ENCODE results near the gene RPIA. TPM values are rescaled to one million over a fixed set of nuclear protein-coding genes. Genes with fewer than 3 reads are reported as not detected.
"Not testable (repeated sequence)": the region's sequence is repeated elsewhere in the genome, so short reads cannot be mapped to it uniquely, and the experiment has no call there.

RPIA gene
- total RNA-seq: 13.2 and 15.2 TPM in 2 replicates

DNA sequence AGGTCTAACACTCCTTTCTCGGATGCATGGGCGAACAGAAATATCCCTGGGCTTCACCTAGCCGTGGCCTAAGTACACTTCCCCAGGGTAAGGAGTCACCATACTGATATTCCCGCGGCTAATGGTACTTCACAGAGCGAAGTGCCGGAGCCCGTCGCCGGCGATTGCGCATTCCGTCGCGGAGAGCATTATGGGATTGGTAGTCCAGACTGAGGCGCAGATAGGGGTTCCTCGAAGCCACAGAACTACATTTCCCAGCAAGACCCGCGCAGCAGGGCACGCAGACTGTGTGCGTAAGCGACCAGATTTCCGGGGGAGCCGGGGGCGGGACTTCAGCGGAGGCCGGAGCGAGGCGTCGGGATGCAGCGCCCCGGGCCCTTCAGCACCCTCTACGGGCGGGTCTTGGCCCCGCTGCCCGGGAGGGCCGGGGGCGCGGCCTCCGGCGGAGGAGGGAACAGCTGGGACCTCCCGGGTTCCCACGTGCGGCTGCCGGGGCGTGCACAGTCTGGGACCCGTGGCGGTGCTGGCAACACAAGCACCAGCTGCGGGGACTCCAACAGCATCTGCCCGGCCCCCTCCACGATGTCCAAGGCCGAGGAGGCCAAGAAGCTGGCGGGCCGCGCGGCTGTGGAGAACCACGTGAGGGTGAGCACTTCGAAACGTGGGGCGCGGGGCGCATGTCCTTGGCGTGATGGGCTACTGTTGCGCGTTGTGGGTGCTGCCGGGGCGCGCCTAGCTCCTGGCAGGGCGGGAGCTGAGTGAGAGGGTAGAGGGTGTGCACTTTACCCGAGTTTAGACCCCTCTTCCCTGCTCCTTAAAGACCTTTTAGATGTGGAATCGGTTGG is at the start of gene RPIA:
RPIA (plus strand) TSS at position 335 of the 845 bp plus-strand sequence; CDS start at position 361, 26 bp downstream.
- peak; percentile 91 for DNase-seq (ENCODE audit: extremely low read depth, low read depth, low spot score)

DNA sequence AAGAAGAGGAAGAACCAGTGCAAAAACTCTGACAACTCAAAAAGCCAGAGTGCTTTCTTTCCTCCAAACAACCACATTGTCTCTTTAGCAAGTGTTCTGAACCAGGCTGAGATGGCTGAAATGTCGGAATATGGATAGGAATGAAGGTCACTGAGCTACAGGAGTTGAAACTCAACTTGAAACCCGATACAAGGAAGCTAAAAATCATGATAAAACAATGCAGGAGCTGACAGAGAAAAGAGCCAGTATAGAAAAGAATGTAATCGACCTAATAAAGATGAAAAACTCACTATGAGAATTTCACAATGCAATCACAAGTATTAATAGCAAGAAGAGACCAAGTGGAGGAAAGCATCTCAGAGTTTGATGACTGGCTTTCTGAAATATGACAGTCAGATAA is 49.2 kb upstream of the RPIA start:
- no peak for DNase-seq (ENCODE audit: extremely low read depth, low read depth, low spot score)

DNA sequence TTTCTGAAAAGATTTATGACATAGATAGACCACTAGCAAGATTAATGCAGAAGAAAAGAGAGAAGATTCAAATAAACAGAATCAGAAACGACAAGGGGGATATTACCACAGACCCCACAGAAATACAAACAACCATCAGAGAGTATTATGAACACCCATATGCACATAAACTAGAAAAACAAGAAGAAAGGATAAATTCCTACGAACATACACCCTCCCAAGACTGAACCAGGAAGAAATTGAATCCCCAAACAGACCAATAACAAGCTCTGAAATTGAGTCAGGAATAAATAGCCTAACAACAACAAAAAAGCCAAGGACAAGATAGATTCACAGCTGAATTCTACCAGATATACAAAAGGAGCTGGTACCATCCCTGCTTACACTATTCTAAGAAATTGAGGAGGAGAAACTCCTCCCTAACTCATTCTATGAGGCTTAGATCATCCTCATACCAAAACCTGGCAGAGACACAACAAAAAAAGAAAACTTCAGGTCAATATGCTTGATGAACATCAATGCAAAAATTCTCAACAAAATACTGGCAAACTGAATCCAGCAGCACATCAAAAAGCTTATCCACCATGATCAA is 46.1 kb upstream of the RPIA start:
- not testable (repeated sequence) for DNase-seq (ENCODE audit: extremely low read depth, low read depth, low spot score)

DNA sequence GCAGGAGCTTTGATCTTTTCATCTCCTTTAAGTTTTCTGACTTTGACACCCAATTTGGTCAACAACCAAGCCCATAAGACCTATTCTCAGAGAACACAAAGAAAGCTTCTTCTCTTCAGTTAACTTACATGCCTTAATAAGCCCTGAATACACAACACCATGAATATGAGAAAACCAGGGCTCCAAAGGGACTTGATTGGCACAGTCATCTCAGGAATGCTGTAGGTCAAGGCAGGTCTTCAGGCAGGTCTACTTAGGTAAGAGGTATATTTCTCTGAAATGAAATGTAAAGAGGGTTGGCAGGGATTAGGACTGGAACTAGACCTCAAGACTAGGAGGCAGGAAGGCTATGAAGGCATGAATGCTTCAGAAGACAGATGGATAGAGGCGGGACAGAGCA is 39.8 kb upstream of the RPIA start:
- no peak for DNase-seq (ENCODE audit: extremely low read depth, low read depth, low spot score)

DNA sequence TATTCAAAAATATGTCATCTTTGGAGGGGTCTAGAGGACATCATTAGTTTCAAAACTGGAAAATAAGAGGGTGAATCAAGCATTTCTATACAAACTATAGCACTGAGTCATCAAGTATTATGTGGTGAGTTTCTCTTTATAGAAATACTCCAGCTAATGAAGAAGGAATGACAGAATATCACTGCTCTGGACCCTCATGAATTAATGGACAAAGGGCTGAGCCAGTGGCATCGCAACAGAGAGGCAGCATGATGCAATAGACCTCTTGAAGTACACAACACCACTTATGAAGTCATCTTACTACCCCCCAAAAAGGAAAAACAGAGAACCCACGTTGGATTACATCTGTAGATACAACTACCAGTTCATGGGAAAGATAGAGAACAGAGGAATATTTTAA is 36.8 kb upstream of the RPIA start:
- no peak for DNase-seq (ENCODE audit: extremely low read depth, low read depth, low spot score)

DNA sequence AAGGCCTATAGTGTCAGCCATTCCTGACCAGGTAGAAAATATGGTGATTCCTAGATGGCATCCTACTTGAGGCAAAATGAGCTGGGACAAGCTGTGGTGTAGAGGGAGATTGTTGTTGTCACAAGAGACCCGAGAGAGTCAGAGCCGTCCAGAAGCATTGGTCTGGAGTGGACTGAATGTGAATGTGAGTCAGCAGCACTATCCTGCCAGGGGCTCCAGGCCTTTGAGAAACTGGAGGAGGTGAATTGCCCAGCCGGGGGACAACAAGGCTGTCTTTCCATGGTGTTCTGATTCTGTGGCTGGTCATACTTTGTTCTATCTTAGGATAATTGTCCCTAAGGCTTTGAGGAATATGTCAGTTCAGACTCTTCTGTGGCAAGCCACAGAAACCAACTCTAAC is 34.8 kb upstream of the RPIA start:
- DNase-seq (ENCODE audit: extremely low read depth, low read depth, low spot score): no peak

DNA sequence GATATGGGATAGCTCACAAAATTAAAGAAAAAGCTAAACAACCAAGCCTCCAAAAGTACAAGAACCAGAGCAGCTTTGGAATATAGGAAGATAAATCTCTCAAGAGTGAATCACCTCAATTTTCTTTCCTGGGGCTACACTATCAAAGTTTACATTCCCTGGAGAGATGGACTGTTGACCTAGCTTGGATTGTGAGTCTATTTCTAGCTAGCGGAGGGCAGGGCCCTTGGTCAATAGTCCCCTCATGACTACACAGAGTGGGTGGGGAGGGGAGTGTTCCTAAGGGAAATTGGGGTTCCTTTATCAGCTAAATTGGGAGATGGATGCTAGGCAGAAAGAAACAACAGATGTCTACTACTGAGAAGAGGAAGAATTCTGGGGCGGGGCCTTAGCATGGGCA is 34.3 kb upstream of the RPIA start:
- no peak for DNase-seq (ENCODE audit: extremely low read depth, low read depth, low spot score)

DNA sequence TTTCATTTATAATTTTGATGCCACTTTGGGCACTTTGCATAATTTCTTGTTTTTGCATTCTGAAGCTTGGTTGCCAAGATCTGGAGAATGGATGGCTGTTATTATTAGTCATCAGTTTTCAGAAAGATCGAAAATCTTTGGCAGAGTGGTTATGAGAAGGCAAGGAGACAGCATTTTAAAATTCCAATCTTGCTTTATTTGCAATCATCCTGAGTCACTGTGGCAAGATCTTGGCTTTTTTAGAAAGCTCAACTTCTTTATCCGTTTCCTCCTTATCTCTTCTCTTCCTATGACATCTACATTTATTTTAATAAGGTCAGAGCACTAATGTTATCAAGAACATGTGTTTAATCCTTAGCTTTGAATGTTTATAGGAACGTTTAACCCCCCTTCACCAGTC is 33.1 kb upstream of the RPIA start:
- no peak for DNase-seq (ENCODE audit: extremely low read depth, low read depth, low spot score)

DNA sequence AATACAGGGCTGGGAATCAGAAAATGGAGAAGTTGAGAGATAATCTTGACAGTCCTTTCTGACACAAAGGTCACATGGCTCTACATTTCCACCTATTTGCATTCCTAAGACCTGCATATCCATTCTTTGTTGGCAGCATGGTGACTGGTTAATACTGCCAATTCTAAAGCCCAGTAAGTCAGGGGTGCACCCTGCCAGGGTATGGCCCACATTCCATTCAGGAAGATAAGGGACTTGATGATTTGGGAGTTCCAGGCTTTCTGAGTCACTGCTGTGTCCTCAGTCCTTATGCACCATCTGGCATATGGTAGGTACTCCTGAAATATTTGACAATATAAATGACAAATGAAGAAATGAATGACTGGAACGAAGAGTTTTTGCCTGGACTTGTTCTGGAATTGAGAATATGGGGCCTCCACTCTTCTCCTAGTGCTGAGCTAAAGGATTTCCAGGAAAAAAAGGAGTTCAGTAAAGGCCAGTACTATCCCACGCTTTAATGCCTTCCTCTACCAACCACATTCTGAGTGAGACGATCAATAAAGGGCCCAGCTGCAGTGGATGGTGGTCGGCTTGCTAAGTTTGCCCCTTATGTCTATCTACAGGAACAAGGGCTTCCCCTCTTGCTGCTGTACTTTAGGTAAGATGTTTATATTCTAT is 32.5 kb upstream of the RPIA start:
- DNase-seq (ENCODE audit: extremely low read depth, low read depth, low spot score): no peak

DNA sequence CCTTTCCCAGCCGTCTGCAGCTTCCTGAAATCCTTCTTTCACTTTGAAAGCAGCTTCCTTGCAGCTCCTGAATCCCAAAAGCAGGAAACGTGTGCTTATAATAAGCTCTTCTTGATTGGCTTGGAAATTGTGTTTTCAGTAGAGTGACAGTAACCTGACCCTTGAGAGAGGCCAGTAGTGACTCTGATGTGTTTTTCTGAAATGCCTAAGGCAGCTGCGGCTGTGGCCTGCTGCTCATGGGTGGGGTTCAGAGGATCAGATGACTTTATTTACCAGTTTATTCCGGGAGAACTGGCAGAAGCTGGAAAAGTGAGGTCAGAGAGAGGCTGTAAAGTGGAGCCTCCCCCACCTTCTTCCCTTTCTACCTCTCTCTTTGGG is 31.9 kb upstream of the RPIA start:
- peak; percentile 39 for DNase-seq (ENCODE audit: extremely low read depth, low read depth, low spot score)

DNA sequence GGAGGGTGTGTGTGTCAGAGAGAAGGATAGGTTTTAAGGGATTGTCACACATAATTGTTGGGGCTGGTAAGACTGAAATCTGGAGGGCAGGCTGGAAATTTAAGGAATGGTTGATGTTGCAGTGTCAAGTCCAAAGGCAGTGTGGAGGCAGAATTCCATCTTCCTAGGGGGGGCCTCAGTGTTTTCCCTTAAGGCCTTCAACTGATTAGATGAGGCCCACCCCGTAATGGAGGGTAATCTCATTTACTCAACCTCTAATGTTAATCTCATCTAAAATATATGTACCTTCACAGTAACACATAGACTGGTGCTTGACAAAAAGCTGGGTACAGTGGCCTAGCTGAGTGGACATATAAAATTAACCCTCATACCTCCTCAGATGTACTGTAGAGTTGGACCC is 30.9 kb upstream of the RPIA start:
- no peak for DNase-seq (ENCODE audit: extremely low read depth, low read depth, low spot score)

DNA sequence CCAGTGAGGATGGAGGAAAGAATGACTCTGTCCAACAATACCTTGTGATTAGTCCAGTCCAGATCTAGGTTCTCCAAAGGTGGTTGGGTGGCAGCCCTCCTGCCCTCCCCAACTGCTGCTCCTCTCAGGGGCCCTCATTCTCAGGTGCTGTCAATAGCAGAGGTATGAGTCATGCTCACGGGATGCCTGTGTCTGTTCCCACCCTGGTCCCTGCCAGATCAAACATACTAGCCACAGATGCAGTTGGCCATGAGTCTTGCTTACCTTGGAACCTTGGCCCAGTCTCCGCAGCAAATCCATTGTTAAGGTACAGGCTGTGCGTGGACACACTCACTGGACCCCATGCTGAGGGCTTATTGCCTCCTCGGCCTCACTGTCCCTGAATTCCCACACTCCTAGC is 24.9 kb upstream of the RPIA start:
- no peak for DNase-seq (ENCODE audit: extremely low read depth, low read depth, low spot score)

DNA sequence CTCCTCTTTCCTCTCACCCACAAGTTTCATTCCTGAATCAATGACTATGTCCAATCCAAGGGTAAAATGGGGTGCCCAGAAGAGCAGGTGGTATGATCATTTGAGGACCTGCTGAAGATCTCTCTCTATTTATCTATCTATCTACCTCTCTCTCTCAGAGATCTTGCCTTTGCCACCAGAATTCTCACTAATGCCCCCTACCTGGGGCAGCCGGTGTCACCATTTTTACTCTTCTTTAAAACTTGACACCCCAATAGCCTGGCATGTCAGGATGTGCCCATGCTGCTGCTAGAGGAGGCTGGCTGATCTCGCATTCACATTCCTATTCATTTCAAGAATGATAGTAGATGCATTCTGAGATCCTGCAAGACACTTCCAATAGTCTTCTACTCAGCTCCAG is 24.3 kb upstream of the RPIA start:
- no peak for DNase-seq (ENCODE audit: extremely low read depth, low read depth, low spot score)

DNA sequence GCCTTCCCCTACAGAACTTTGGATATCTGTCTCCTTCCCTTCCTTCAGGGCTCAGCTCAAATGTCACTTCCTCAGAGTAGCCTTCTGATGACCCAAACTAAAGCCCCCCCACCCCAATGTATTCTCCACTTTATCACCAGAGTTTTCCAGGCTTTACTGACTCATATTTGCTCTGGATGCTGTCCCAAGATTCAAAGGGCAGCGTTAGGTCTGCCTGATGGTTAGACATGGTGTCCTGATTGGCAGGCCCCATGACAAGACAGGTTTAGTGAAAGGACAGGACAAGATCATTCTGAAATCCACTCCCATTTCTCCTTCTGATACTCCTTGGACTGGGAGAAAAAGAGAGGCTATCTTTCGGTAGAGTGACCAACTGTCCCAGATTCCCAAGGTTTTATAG is 22.6 kb upstream of the RPIA start:
- DNase-seq (ENCODE audit: extremely low read depth, low read depth, low spot score): no peak

DNA sequence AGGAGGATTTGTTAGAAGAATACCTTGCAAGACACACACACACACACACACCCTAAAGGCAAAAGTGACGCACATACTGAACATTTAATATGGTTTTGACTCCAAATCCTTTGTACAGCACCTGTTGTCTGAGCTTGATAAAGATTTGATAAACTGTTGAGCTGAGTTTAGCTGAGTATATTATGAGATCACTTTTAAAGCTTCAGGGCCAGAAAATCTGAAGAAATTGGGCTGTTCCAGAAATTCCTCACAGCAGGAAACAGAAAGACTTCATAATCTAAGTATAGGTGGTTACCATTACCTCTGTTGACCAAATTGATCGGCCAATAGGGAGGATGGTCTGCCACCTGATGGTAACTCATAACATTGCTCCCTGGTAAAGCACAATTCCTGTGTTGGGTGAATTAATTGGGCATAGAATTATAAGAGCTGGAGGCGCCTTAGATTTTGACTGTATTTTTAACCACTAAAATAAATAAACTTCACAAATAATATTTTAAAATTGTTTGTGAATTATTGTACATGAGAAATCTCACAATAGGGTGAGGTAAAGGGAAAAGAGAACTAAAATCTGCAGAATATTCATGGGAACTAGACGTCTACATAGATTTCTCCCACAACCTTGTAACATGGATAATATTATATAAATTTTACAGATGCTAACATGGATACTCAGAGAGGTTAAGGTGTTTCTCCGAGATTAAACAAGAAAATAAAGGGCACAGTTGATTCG is 21.8 kb upstream of the RPIA start:
- DNase-seq (ENCODE audit: extremely low read depth, low read depth, low spot score): no peak

DNA sequence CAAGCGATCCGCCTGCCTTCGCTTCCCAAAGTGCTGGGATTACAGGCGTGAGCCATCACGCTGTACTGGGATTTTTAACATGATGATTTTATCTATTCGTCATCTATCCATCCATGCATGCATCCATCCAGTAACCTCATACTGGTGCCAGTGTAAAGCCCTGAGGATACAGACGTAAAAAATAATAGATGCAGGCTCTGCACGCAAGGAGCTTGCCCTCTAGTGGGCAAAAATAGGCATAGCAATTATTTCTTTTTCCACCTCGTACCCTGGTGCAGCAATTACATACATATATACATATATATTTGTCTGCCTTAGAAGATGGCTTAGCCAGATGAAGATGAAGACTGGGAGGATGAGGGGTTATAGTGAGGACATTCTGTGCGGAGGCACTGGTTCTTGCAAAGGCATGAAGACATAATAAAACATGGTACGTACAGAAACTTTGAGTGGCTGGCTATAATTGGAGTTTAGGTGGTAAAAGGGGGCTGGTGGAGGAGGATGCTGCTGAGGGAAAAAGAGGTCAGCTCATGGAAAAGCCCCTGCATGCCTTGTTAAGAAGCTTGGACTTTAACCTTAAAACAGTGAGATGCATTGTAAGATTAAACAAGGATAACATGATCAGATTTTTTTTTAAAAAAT is 19.6 kb upstream of the RPIA start:
- peak; percentile 22 for DNase-seq (ENCODE audit: extremely low read depth, low read depth, low spot score)

DNA sequence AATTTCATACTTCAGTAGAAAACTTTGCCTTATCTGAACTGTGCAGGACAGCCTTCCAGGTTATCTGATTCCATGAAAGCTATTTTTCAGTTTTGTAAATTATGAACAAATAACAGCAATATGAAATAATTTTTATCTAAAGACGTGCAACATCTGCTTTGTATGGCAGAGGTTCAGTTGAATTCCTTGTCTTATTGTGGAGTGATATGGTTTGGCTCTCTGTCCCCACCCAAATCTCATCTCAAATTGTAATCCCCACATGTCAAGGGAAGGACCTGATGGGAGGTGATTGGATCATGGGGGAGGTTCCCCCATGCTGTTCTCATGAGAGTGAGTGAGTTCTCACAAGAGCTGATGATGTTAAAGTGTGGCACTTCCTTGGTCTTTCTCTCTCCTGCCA is 18.1 kb upstream of the RPIA start:
- DNase-seq (ENCODE audit: extremely low read depth, low read depth, low spot score): no peak

DNA sequence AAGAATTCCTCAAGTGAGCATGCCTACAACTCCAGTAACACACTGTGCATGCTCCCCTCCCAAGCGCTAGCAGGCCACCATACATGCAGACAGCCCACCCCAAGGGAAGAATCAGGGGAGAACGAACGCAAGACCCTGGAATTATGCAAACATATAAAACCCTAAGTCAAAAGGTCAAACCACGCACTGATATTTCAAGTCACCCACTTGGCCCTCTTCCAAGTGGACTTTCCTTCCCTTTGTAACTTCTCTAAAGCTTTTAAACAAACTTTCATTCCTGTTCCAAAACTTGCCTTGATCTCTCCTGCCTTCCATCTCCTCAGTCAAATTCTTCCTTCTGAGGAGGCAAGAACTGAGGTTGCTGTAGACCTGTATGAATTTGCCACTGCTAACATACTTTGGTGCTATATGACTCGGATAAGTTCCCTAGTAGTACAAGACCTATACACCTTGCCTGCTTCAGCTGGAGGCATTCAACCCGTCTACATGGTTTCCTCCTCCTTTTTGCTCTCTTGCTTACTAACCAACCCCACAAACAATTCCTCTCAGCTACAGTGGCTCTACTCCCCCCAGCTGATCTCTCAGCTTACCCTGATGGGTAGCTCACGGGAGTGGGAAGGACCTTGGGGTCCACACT is 11.1 kb upstream of the RPIA start:
- DNase-seq (ENCODE audit: extremely low read depth, low read depth, low spot score): no peak

DNA sequence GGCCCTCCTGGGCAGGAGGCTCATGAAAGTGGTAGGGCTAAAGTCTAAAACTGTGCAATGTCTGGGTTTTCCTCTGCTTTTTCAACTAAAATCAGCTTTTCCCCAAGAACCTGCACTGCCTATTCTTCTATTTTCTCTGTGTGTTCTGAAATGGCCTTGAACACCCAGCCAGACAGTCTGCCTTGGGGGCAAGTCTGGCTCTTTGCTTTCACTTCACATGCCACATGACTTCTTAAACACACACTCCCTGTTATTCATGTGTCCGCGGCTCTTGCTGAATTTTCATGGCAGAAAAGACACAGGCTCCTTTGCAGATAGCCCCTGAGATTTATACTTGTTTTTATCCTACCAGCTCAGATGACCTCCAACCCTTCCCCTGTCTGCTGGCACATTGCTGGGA is 10.6 kb upstream of the RPIA start:
- no peak for DNase-seq (ENCODE audit: extremely low read depth, low read depth, low spot score)
